GM12878 (cell line): ENCODE measurements around the gene MRPS18A. TPM values are rescaled to one million over a fixed set of nuclear protein-coding genes. Genes with fewer than 3 reads are reported as not detected.

Experiments
- ATAC-seq: fragments of 200-7000 bp; cut with Tn5 transposase; 3 replicates; pipeline ENCODE4 v1.9.1; 2020; ENCODE audit warnings: mild to moderate bottlenecking, moderate library complexity
- BruUV-seq: library from RNA; stranded (reverse); fragments of 400-500 nt; replicated peaks from 2 replicates; lab custom pipeline; 2021; lab: Mats Ljungman, UMichigan
- CTCF ChIA-PET: fragments of 300-600 bp; sonication (Branson Sonifier 250); formaldehyde crosslinking; extraction: SDS; loops from one replicate; lab custom pipeline; 2021; ENCODE audit warnings: inconsistent platforms; lab: Yijun Ruan, JAX
- POLR2A ChIA-PET: fragments of 350-600 bp; formaldehyde crosslinking; extraction: SDS; loops from one replicate; lab custom pipeline; 2021; ENCODE audit warnings: inconsistent platforms; lab: Charles Lee
- RAD21 ChIA-PET: fragments of 300-600 bp; sonication (Branson Sonifier 250); formaldehyde crosslinking; loops from one replicate; lab custom pipeline; 2023; ENCODE audit warnings: antibody characterized with exemption; ENCODE audit not compliant: unreplicated experiment; lab: Charles Lee
- SMC1A ChIA-PET: fragments of 300-600 bp; sonication (Branson Sonifier 250); formaldehyde crosslinking; loops from one replicate; lab custom pipeline; 2023; ENCODE audit not compliant: unreplicated experiment, uncharacterized antibody; lab: Charles Lee
- DNase-seq: peaks from one replicate; pipeline ENCODE4 v3.0.0-alpha.2; 2011; ENCODE audit warnings: low read depth, low spot score
- FAIRE-seq: peaks from 3 replicates; lab custom pipeline; 2011; peaks lifted over from hg19 to GRCh38; lab: Jason Lieb, UNC
- H2AFZ ChIP-seq: 2 replicates; pipeline ENCODE4 v1.6.0; 2011; ENCODE audit warnings: low read depth, low read length, control low read depth; ENCODE audit not compliant: control insufficient read depth
- H3K27ac ChIP-seq: 2 replicates; pipeline ENCODE4 v1.5.1; 2011; ENCODE audit warnings: control low read depth; ENCODE audit not compliant: control insufficient read depth, insufficient read depth
- H3K27me3 ChIP-seq, 2 experiments: replicated peaks in 1 of 2; 2 replicates each; pipeline versions ENCODE4 v1.6.0 to v1.6.1; 2011; ENCODE audit warnings: low read length in 1 of 2; ENCODE audit not compliant: control insufficient read depth in 2 of 2, insufficient read depth in 2 of 2
- H3K36me3 ChIP-seq, 2 experiments: 2 replicates each; pipeline ENCODE4 v1.5.1; 2011; ENCODE audit warnings: low read length in 1 of 2; ENCODE audit not compliant: control insufficient read depth in 2 of 2, insufficient read depth in 2 of 2
- H3K4me1 ChIP-seq: 2 replicates; pipeline ENCODE4 v1.6.1; 2011; ENCODE audit warnings: mild to moderate bottlenecking, low read length, moderate library complexity, mixed read lengths; ENCODE audit not compliant: control insufficient read depth, insufficient read depth
- H3K4me2 ChIP-seq: 2 replicates; pipeline ENCODE4 v1.6.0; 2011; ENCODE audit warnings: control low read depth; ENCODE audit not compliant: control insufficient read depth, insufficient read depth
- H3K4me3 ChIP-seq: fragments of 200-600 bp; sonication (generic); 2 replicates; pipeline ENCODE4 v1.5.1; 2016
- H3K79me2 ChIP-seq: 2 replicates; pipeline ENCODE4 v1.6.0; 2011; ENCODE audit warnings: low read length; ENCODE audit not compliant: control insufficient read depth, insufficient read depth
- H3K9ac ChIP-seq: 2 replicates; pipeline ENCODE4 v1.8.0; 2011; ENCODE audit warnings: low read length, control low read depth, mixed read lengths; ENCODE audit not compliant: control insufficient read depth, insufficient read depth
- H3K9me3 ChIP-seq: replicated peaks from 3 replicates; pipeline ENCODE4 v1.5.1; 2011; ENCODE audit warnings: mild to moderate bottlenecking, low read length; ENCODE audit not compliant: control insufficient read depth, insufficient read depth
- H4K20me1 ChIP-seq: 2 replicates; pipeline ENCODE4 v1.6.0; 2011; ENCODE audit not compliant: control insufficient read depth, insufficient read depth
- BRCA1 ChIP-seq: IDR thresholded peaks from 2 replicates; pipeline ENCODE4 v1.6.1; 2011; ENCODE audit warnings: low read depth, low read length, improper control_type of control experiment
- CBX5 ChIP-seq: sonication (generic); IDR thresholded peaks from 2 replicates; pipeline ENCODE4 v1.6.1; 2016; ENCODE audit warnings: low read depth, moderate library complexity, mild to moderate bottlenecking, inconsistent platforms
- CHD1 ChIP-seq: IDR thresholded peaks from 2 replicates; pipeline ENCODE4 v1.6.1; 2012; ENCODE audit warnings: low read depth, low read length, improper control_type of control experiment
- CREB1 ChIP-seq: IDR thresholded peaks from 2 replicates; pipeline ENCODE4 v1.6.1; 2012; ENCODE audit warnings: low read depth, mild to moderate bottlenecking, inconsistent platforms
- CTCF ChIP-seq, 3 experiments: IDR thresholded peaks in 2 of 3; conservative IDR thresholded peaks in 1 of 3; 2 replicates each; pipeline ENCODE4 v1.5.1; 2011; ENCODE audit warnings: low read depth in 3 of 3, low read length in 3 of 3, mild to moderate bottlenecking in 3 of 3, control low read depth in 2 of 3, moderate library complexity in 2 of 3, inconsistent platforms in 1 of 3, mixed read lengths in 1 of 3; ENCODE audit not compliant: control insufficient read depth in 2 of 3, insufficient read depth in 1 of 3; ENCODE audit errors: extremely low read depth in 1 of 3
- DPF2 ChIP-seq: fragments of 450-650 bp; IDR thresholded peaks from 2 replicates; pipeline ENCODE4 v1.6.1; 2017; ENCODE audit warnings: mild to moderate bottlenecking
- HSF1 ChIP-seq: fragments of 150-350 bp; IDR thresholded peaks from 2 replicates; pipeline ENCODE4 v1.6.1; 2014; ENCODE audit warnings: mild to moderate bottlenecking, low read depth, low read length
- JUND ChIP-seq: IDR thresholded peaks from 2 replicates; pipeline ENCODE4 v1.6.1; 2012; ENCODE audit warnings: low read depth, mild to moderate bottlenecking, low read length, improper control_type of control experiment, moderate library complexity
- KLF5 ChIP-seq: fragments of 450-650 bp; IDR thresholded peaks from 2 replicates; pipeline ENCODE4 v1.6.1; 2014; ENCODE audit warnings: mild to moderate bottlenecking; ENCODE audit not compliant: partially characterized antibody
- MTA2 ChIP-seq: fragments of 450-650 bp; IDR thresholded peaks from 2 replicates; pipeline ENCODE4 v1.6.1; 2016; ENCODE audit warnings: low read depth, mild to moderate bottlenecking, moderate library complexity
- POU2F2 ChIP-seq: IDR thresholded peaks from 3 replicates; pipeline ENCODE4 v1.6.1; 2011; ENCODE audit warnings: low read depth, mild to moderate bottlenecking, low read length, borderline replicate concordance
- RBBP5 ChIP-seq: fragments of 200-600 bp; sonication (generic); conservative IDR thresholded peaks from 2 replicates; pipeline ENCODE4 v1.6.1; 2016
- SKIL ChIP-seq: fragments of 450-650 bp; IDR thresholded peaks from 2 replicates; pipeline ENCODE4 v1.6.1; 2017; ENCODE audit warnings: mild to moderate bottlenecking, low read depth, inconsistent platforms; ENCODE audit not compliant: poor library complexity, severe bottlenecking
- SMARCA5 ChIP-seq: fragments of 450-650 bp; IDR thresholded peaks from 2 replicates; pipeline ENCODE4 v1.6.1; 2017; ENCODE audit warnings: mild to moderate bottlenecking
- SPI1 ChIP-seq: IDR thresholded peaks from 2 replicates; pipeline ENCODE4 v1.6.1; 2011; ENCODE audit warnings: low read depth, mild to moderate bottlenecking, low read length, moderate library complexity, borderline replicate concordance; ENCODE audit not compliant: insufficient read depth
- ZNF24 ChIP-seq: fragments of 450-650 bp; IDR thresholded peaks from 2 replicates; pipeline ENCODE4 v1.6.1; 2017; ENCODE audit warnings: antibody characterized with exemption, mild to moderate bottlenecking
- ZNF274 ChIP-seq: IDR thresholded peaks from one replicate; pipeline ENCODE4 v1.8.0; 2011; ENCODE audit not compliant: insufficient read length, insufficient read depth
- ZSCAN29 ChIP-seq: fragments of 450-650 bp; IDR thresholded peaks from 2 replicates; pipeline ENCODE4 v1.6.1; 2017; ENCODE audit warnings: mild to moderate bottlenecking, moderate library complexity
- WGBS: methylation state at CpG from one replicate; pipeline ENCODE4 v1.1.6; 2016; ENCODE audit warnings: low lambda C conversion rate; ENCODE audit not compliant: insufficient replicate concordance, insufficient coverage; ENCODE audit errors: missing lambda C conversion rate; 5-methylcytosine and 5-hydroxymethylcytosine counted together
- in situ Hi-C: fragments of 300-500 bp; cut with MboI; formaldehyde crosslinking; loops from 9 replicates; pipeline ENCODE4 v1.14.3; 2018; ENCODE audit warnings: mixed read lengths
- intact Hi-C: fragments of 100-400 bp; cut with micrococcal nuclease; formaldehyde crosslinking; loops from one replicate; pipeline ENCODE4 v1.14.2; 2022; ENCODE audit not compliant: unreplicated experiment
- polyA plus RNA-seq, 11 experiments: library from polyadenylated mRNA; depleted of rRNA in 4 of 11; unstranded in 6 of 11; stranded (reverse) in 5 of 11; fragments of >200 nt; fragmentation: Nextera tagmentation in 4 of 11; fragmentation: Illumina TruSeq in 1 of 11; extraction: Ambion mirVana in 4 of 11; extraction: Trizol in 1 of 11; gene quantifications; 1 replicate in 1 of 11; 2 replicates in 10 of 11; pipeline versions ENCODE4 v1.2.1 to v1.2.3, GENCODE V29; 2011 to 2016; ENCODE audit warnings: inconsistent platforms in 2 of 11, missing spikeins in 2 of 11, low read depth in 1 of 11
- total RNA-seq, 4 experiments: library from RNA; depleted of rRNA in 3 of 4; stranded (reverse); fragments of >200 nt in 3 of 4; fragmentation: Illumina TruSeq in 1 of 4; extraction: Trizol in 1 of 4; gene quantifications; 2 replicates each; pipeline versions ENCODE4 v1.2.1 to v1.2.3, GENCODE V29; 2013 to 2021

MRPS18A gene
- total and polyA plus RNA-seq, 10 of the 15 experiments (the other 5 are each of a cell fraction or from before 2014, with no cell fraction given) = 66.3 to 158 (median 98.7) TPM

GRCh38 chr6:43679057-43679456 is 8.5 kb downstream of the MRPS18A start (continued):
- TF ChIP-seq CREB1 (no peak), ZSCAN29 (no peak)

GRCh38 chr6:43678341-43678740 is 9.2 kb downstream of the MRPS18A start:
- ChIA-PET CTCF (interaction anchor here (0.7 to 3.0 kb wide), 5 partner anchors 9 to 90 kb away, joined by 3 to 18 read pairs (median 3); no protein-coding TSS in a partner anchor), SMC1A (interaction anchor here (1.2 to 1.8 kb wide), 2 partner anchors 10 to 47 kb away, joined by 3 to 5 read pairs; no protein-coding TSS in a partner anchor), POLR2A (interaction anchor here (0.5 to 0.6 kb wide), 2 partner anchors 78 to 294 kb away, joined by 3 to 5 read pairs; no protein-coding TSS in a partner anchor), RAD21 (interaction anchor here (0.9 kb wide), 1 partner anchor 10 kb away, joined by 4 read pairs; the partner anchor contains the start of gene MRPS18A)
- Histone ChIP-seq H3K27me3 (no peaks in the 10 kb centered on the region), H3K4me3 (no peak overlapping the region), H3K4me1 (no peaks in the 10 kb centered on the region), H3K9ac (no peak overlapping the region), H3K36me3 (peaks cover 26 to 33% of the 10 kb centered on the region in 2 experiments), H3K27ac (no peak overlapping the region), H3K4me2 (no peak overlapping the region), H3K79me2 (peaks cover 19% of the 10 kb centered on the region), H4K20me1 (no peaks in the 10 kb centered on the region), H3K9me3 (no peaks in the 10 kb centered on the region), H2AFZ (no peak overlapping the region)
- ATAC-seq = no peak
- FAIRE-seq = no peak
- WGBS = 98% methylated on average over 7 of the region's 7 CpGs
- intact Hi-C loops = no loop called here
- DNase-seq = no peak
- BruUV-seq = no TSS peak
- in situ Hi-C loops = no loop called here
- TF ChIP-seq CHD1 (no peak), JUND (no peak), MTA2 (no peak), CBX5 (no peak), POU2F2 (no peak), CREB1 (no peak), DPF2 (no peak), SMARCA5 (no peak), CTCF (IDR thresholded peaks at IDR 0.05 in 2 of 3, conservative IDR thresholded peaks at IDR 0.05 in 1 of 3; ENCODE audit: control insufficient read depth in 2 of 3, extremely low read depth in 1 of 3, insufficient read depth in 1 of 3, low read depth in 3 of 3, low read length in 3 of 3) (no peak), RBBP5 (no peak), ZNF24 (no peak), SPI1 (no peak), KLF5 (no peak), SKIL (no peak), ZNF274 (no peak), HSF1 (no peak), BRCA1 (no peak)
